ENCODE data around the gene MYO1E. TPM values are rescaled to one million over a fixed set of nuclear protein-coding genes. Genes with fewer than 3 reads are reported as not detected.

Gene MYO1E
- total RNA-seq, 1 experiment from 2014 or later = 83.6 TPM

DNA sequence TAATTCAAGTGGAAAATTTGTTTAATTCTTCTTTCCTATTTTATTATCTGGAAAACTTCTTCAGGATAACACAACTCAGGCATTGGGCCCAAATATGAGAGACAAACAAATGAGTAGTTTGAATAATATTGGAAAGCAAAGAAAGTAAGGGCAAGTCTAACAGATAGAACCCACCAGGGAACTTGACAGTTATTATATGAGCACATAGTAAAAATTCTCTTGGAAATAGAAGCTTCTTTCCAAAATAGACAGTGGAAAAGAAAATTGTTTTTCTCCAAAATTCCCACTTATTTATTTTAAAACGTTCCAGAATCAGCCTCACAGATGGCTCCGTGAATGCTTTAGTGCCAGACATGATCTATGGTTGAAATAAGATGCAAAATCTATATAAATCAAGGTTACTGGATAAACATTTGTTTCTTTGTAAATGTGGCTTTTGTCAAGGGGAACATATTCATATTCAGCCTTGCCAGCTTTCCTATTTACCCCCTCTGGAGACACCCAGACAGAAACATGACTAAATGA, 142.1 kb downstream of the MYO1E start (continued):
- TF ChIP-seq, protein P1, sequence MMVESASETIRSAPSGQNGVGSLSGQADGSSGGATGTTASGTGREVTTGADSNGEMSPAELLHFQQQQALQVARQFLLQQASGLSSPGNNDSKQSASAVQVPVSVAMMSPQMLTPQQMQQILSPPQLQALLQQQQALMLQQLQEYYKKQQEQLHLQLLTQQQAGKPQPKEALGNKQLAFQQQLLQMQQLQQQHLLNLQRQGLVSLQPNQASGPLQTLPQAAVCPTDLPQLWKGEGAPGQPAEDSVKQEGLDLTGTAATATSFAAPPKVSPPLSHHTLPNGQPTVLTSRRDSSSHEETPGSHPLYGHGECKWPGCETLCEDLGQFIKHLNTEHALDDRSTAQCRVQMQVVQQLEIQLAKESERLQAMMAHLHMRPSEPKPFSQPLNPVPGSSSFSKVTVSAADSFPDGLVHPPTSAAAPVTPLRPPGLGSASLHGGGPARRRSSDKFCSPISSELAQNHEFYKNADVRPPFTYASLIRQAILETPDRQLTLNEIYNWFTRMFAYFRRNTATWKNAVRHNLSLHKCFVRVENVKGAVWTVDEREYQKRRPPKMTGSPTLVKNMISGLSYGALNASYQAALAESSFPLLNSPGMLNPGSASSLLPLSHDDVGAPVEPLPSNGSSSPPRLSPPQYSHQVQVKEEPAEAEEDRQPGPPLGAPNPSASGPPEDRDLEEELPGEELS (CRISPR knock-in tag; IDR thresholded peaks at IDR 0.05) = no peak
- no peak for TF ChIP-seq JAZF1 (CRISPR knock-in tag; IDR thresholded peaks at IDR 0.05)
- no peak for TF ChIP-seq NFATC4 (CRISPR knock-in tag; IDR thresholded peaks at IDR 0.05)
- TF ChIP-seq ZNF232 (CRISPR knock-in tag; IDR thresholded peaks at IDR 0.05) = no peak

DNA sequence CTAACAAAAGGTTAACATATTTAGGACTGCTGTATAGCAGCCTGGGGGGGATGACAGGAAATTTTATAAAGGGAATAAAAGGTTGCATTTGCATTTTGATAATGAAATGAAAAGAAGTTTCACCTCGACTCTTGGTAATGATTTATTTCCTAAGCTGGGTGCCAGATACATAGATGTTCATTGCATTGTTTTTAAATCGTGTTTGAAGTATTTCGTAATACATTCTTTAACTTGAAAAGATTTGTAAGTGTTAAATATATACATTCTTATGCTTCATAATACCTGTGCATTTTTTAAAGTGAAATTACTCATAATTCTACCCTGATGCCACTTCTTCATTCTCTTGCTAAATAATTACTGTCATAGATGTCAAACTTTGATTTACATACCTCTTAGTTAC, 143.2 kb downstream of the MYO1E start:
- DNase-seq (ENCODE audit: low spot score) = no peak
- H3K9me3 Mint-ChIP-seq = no peaks in the 10 kb centered on the region
- no peaks in the 10 kb centered on the region for H3K27me3 Mint-ChIP-seq (ENCODE audit: low read depth)
- H3K27ac Mint-ChIP-seq = no peak overlapping the region
- H3K4me1 Mint-ChIP-seq = peaks cover 20% of the 10 kb centered on the region
- H3K4me3 Mint-ChIP-seq = no peak overlapping the region
- H3K36me3 Mint-ChIP-seq = peaks cover 4% of the 10 kb centered on the region
- ATAC-seq = no peak
- TF ChIP-seq, protein P1 (CRISPR knock-in tag; IDR thresholded peaks at IDR 0.05) = no peak
- no peak for TF ChIP-seq ZNF138 (CRISPR knock-in tag; conservative IDR thresholded peaks at IDR 0.05)
- TF ChIP-seq, protein P2, sequence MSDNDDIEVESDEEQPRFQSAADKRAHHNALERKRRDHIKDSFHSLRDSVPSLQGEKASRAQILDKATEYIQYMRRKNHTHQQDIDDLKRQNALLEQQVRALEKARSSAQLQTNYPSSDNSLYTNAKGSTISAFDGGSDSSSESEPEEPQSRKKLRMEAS (CRISPR knock-in tag; IDR thresholded peaks at IDR 0.05) = no peak
- TF ChIP-seq ZNF219 (CRISPR knock-in tag; IDR thresholded peaks at IDR 0.05; ENCODE audit: borderline replicate concordance) = no peak
- TF ChIP-seq ZBTB21 (CRISPR knock-in tag; IDR thresholded peaks at IDR 0.05; ENCODE audit: borderline replicate concordance) = no peak
- POLR2A ChIA-PET = no interaction called here
- CTCF ChIA-PET = interaction anchor here (0.8 to 1.2 kb wide), 2 partner anchors 55 to 66 kb away, joined by 3 read pairs; no protein-coding TSS in a partner anchor

DNA sequence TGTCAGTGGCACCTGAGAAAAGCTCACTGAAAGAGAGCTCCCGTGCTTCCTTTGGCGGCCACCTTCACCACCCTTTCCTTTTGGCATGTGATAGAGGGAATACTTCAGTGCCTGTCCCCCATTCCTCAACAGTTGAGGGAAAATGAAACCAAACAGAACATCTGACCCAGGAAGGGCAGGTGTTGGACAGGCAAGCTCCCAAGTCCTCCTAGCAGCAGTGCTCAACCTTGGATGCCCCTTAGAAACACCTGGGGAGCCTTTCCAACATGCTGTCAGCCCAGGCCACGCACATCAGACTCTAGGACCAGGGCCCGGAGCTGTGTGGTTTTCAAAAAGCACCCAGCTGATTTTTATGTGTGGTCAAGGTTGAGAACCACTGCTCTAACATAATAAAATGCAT, 143.7 kb downstream of the MYO1E start:
- peaks cover 5% of the 10 kb centered on the region for H3K36me3 Mint-ChIP-seq
- peaks cover 20% of the 10 kb centered on the region for H3K4me1 Mint-ChIP-seq
- DNase-seq (ENCODE audit: low spot score) (no peak), ATAC-seq (no peak)
- no peaks in the 10 kb centered on the region for H3K27me3 Mint-ChIP-seq (ENCODE audit: low read depth)
- ChIA-PET CTCF (interaction anchor here (0.8 to 1.6 kb wide), 3 partner anchors 18 to 66 kb away, joined by 3 to 4 read pairs (median 3); no protein-coding TSS in a partner anchor), POLR2A (interaction anchor here (0.6 kb wide), 1 partner anchor 137 kb away, joined by 4 read pairs; no protein-coding TSS in a partner anchor)
- H3K9me3 Mint-ChIP-seq = no peaks in the 10 kb centered on the region
- H3K4me3 Mint-ChIP-seq = no peak overlapping the region
- no peak overlapping the region for H3K27ac Mint-ChIP-seq
- TF ChIP-seq CREB1 (CRISPR knock-in tag; IDR thresholded peaks at IDR 0.05) = no peak
- TF ChIP-seq ZNF263 (CRISPR knock-in tag; IDR thresholded peaks at IDR 0.05; ENCODE audit: low read depth) = no peak
- TF ChIP-seq, protein P3, sequence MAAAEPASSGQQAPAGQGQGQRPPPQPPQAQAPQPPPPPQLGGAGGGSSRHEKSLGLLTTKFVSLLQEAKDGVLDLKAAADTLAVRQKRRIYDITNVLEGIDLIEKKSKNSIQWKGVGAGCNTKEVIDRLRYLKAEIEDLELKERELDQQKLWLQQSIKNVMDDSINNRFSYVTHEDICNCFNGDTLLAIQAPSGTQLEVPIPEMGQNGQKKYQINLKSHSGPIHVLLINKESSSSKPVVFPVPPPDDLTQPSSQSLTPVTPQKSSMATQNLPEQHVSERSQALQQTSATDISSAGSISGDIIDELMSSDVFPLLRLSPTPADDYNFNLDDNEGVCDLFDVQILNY (CRISPR knock-in tag; IDR thresholded peaks at IDR 0.05) = no peak
- TF ChIP-seq, protein P4, sequence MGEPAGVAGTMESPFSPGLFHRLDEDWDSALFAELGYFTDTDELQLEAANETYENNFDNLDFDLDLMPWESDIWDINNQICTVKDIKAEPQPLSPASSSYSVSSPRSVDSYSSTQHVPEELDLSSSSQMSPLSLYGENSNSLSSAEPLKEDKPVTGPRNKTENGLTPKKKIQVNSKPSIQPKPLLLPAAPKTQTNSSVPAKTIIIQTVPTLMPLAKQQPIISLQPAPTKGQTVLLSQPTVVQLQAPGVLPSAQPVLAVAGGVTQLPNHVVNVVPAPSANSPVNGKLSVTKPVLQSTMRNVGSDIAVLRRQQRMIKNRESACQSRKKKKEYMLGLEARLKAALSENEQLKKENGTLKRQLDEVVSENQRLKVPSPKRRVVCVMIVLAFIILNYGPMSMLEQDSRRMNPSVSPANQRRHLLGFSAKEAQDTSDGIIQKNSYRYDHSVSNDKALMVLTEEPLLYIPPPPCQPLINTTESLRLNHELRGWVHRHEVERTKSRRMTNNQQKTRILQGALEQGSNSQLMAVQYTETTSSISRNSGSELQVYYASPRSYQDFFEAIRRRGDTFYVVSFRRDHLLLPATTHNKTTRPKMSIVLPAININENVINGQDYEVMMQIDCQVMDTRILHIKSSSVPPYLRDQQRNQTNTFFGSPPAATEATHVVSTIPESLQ (CRISPR knock-in tag; IDR thresholded peaks at IDR 0.05) = no peak
- TF ChIP-seq PRRX2 (CRISPR knock-in tag; IDR thresholded peaks at IDR 0.05) = no peak
- TF ChIP-seq MXD4 (CRISPR knock-in tag; IDR thresholded peaks at IDR 0.05; ENCODE audit: borderline replicate concordance) = no peak
- TF ChIP-seq, protein P5, sequence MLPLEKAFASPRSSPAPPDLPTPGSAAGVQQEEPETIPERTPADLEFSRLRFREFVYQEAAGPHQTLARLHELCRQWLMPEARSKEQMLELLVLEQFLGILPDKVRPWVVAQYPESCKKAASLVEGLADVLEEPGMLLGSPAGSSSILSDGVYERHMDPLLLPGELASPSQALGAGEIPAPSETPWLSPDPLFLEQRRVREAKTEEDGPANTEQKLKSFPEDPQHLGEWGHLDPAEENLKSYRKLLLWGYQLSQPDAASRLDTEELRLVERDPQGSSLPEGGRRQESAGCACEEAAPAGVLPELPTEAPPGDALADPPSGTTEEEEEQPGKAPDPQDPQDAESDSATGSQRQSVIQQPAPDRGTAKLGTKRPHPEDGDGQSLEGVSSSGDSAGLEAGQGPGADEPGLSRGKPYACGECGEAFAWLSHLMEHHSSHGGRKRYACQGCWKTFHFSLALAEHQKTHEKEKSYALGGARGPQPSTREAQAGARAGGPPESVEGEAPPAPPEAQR (CRISPR knock-in tag; IDR thresholded peaks at IDR 0.05) = no peak
- no peak for TF ChIP-seq ZBTB21 (CRISPR knock-in tag; IDR thresholded peaks at IDR 0.05; ENCODE audit: borderline replicate concordance)
- no peak for TF ChIP-seq GTF2I (CRISPR knock-in tag; conservative IDR thresholded peaks at IDR 0.05)
- TF ChIP-seq, protein P6, sequence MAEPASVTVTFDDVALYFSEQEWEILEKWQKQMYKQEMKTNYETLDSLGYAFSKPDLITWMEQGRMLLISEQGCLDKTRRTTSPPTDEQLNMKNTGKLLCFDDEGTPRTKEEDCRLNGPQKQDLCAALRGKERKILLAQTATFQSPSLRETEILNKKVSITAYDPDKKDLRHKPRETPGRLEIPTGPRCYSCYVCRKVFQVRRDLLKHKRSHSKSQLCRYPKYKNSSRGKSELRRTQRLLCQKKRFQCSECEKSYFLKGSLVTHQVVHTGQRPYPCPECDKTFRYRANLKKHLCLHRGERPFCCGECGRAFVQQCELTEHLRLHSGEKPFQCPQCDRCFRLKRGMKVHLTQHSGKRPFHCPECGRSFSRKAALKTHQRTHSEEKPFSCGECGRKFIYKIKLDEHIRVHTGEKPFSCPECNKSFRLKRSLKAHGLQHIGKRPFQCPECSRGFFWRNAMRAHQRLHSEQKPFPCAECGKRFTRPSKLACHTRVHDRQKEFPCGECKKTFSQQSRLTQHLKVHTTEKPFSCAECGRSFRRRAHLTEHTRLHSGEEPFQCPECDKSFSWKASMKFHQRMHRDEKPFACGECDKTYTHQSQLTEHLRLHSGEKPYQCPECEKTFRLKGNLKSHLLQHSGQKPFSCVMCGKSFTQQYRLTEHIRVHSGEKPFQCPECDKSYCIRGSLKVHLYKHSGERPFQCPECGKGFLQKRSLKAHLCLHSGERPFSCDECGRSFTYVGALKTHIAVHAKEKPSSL (CRISPR knock-in tag; conservative IDR thresholded peaks at IDR 0.05) = no peak
- no peak for TF ChIP-seq IRF2 (CRISPR knock-in tag; IDR thresholded peaks at IDR 0.05; ENCODE audit: borderline replicate concordance, low read depth)
- TF ChIP-seq GABPB1 (CRISPR knock-in tag; IDR thresholded peaks at IDR 0.05) = no peak
- TF ChIP-seq NR2C2 (CRISPR knock-in tag; IDR thresholded peaks at IDR 0.05) = no peak
- TF ChIP-seq SMAD4 (CRISPR knock-in tag; IDR thresholded peaks at IDR 0.05) = no peak
- no peak for TF ChIP-seq ZNF396 (CRISPR knock-in tag; IDR thresholded peaks at IDR 0.05; ENCODE audit: borderline replicate concordance)
